HCT116 (cell line): Measurements from ENCODE around the gene UGT1A9. TPM values are rescaled to one million over a fixed set of nuclear protein-coding genes. Genes with fewer than 3 reads are reported as not detected.
"Not testable (repeated sequence)": the region's sequence is repeated elsewhere in the genome, so short reads cannot be mapped to it uniquely, and the experiment has no call there.

Experiments
- ATAC-seq: fragments of 200-7000 bp; cut with Tn5 transposase; 2 replicates; pipeline ENCODE4 v1.9.1; 2020; ENCODE audit warnings: mild to moderate bottlenecking, moderate library complexity
- BruUV-seq: library from RNA; stranded (reverse); fragments of 400-500 nt; replicated peaks from 2 replicates; lab custom pipeline; 2021; lab: Mats Ljungman, UMichigan
- CTCF ChIA-PET: fragments of 300-600 bp; sonication (Branson Sonifier 250); formaldehyde crosslinking; loops from one replicate; lab custom pipeline; 2021; ENCODE audit warnings: antibody characterized with exemption; lab: Charles Lee
- POLR2A ChIA-PET: fragments of 300-600, 350-600 bp; sonication (Branson Sonifier 250); formaldehyde crosslinking; loops from one replicate; lab custom pipeline; 2021; ENCODE audit warnings: antibody characterized with exemption; lab: Charles Lee
- RAD21 ChIA-PET, 2 experiments: fragments of 300-600 bp; sonication (Branson Sonifier 250); formaldehyde crosslinking; loops; one replicate each; lab custom pipeline; 2023; ENCODE audit warnings: low total read pairs in 2 of 2; ENCODE audit not compliant: uncharacterized antibody in 2 of 2, unreplicated experiment in 2 of 2, low non-redundant PET in 1 of 2; lab: Charles Lee
- DNase-seq: peaks from one replicate; pipeline ENCODE4 v3.0.0-alpha.2; 2010; ENCODE audit warnings: low read depth, low spot score
- H2AFZ ChIP-seq: fragments of 200-600 bp; shearing (Covaris generic), sonication (generic); 2 replicates; pipeline ENCODE4 v1.6.1; 2017; ENCODE audit warnings: low read depth, mixed run types, mixed read lengths, antibody characterized with exemption, low read length; ENCODE audit not compliant: poor library complexity, severe bottlenecking
- H3K27ac ChIP-seq: 2 replicates; pipeline ENCODE4 v1.5.1; 2012; ENCODE audit warnings: low read depth, low read length
- H3K27me3 ChIP-seq: fragments of 200-600 bp; sonication (generic); 2 replicates; pipeline ENCODE4 v1.6.1; 2016; ENCODE audit warnings: mixed run types, low read length, mixed read lengths; ENCODE audit not compliant: insufficient read depth
- H3K36me3 ChIP-seq, 2 experiments: fragments of 200-500 bp in 1 of 2; fragments of 200-600 bp in 1 of 2; sonication (Bioruptor generic) in 1 of 2; sonication (generic) in 1 of 2; 2 replicates each; pipeline versions ENCODE4 v1.5.1 to v1.6.1; 2014 to 2016; ENCODE audit warnings: low read length in 2 of 2, inconsistent platforms in 1 of 2, mixed read lengths in 1 of 2, mixed run types in 1 of 2; ENCODE audit not compliant: insufficient read depth in 2 of 2, control insufficient read depth in 1 of 2
- H3K4me1 ChIP-seq, 2 experiments: fragments of 200-600 bp in 1 of 2; sonication (generic) in 1 of 2; 2 replicates each; pipeline versions ENCODE4 v1.5.1 to v1.6.1; 2012 to 2017; ENCODE audit warnings: low read length in 2 of 2, inconsistent platforms in 1 of 2, mild to moderate bottlenecking in 1 of 2, mixed read lengths in 1 of 2, mixed run types in 1 of 2, moderate library complexity in 1 of 2; ENCODE audit not compliant: insufficient read depth in 2 of 2, control insufficient read depth in 1 of 2
- H3K4me2 ChIP-seq: fragments of 200-600 bp; sonication (generic); 2 replicates; pipeline ENCODE4 v1.6.1; 2017; ENCODE audit warnings: mixed run types, low read length, mixed read lengths
- H3K4me3 ChIP-seq, 2 experiments: fragments of 200-600 bp in 1 of 2; sonication (generic) in 1 of 2; replicated peaks in 1 of 2; 2 replicates each; pipeline ENCODE4 v1.5.1; 2011 to 2016; ENCODE audit warnings: low read length in 2 of 2, control low read depth in 1 of 2, low read depth in 1 of 2, mild to moderate bottlenecking in 1 of 2, mixed read lengths in 1 of 2, mixed run types in 1 of 2
- H3K79me2 ChIP-seq: fragments of 200-600 bp; sonication (generic); 2 replicates; pipeline ENCODE4 v1.6.1; 2017; ENCODE audit warnings: mild to moderate bottlenecking, mixed run types, low read length, moderate library complexity, mixed read lengths; ENCODE audit not compliant: insufficient read depth
- H3K9ac ChIP-seq: fragments of 200-600 bp; sonication (generic); 2 replicates; pipeline ENCODE4 v1.6.1; 2016; ENCODE audit warnings: low read length, mixed read lengths
- H3K9me2 ChIP-seq: fragments of 200-600 bp; sonication (generic), shearing (Covaris generic); 2 replicates; pipeline ENCODE4 v1.6.1; 2017; ENCODE audit warnings: mixed run types, mild to moderate bottlenecking, moderate library complexity; ENCODE audit not compliant: insufficient read depth
- H3K9me3 ChIP-seq, 2 experiments: fragments of 200-500 bp in 1 of 2; fragments of 200-600 bp in 1 of 2; sonication (Bioruptor generic) in 1 of 2; sonication (generic) in 1 of 2; 2 replicates each; pipeline ENCODE4 v1.6.1; 2014 to 2017; ENCODE audit warnings: low read length in 2 of 2, mixed read lengths in 2 of 2, inconsistent platforms in 1 of 2, low read depth in 1 of 2, mild to moderate bottlenecking in 1 of 2, mixed run types in 1 of 2, moderate library complexity in 1 of 2; ENCODE audit not compliant: control insufficient read depth in 1 of 2, insufficient read depth in 1 of 2
- H4K20me1 ChIP-seq: fragments of 200-600 bp; sonication (generic), shearing (Covaris generic); 2 replicates; pipeline ENCODE4 v1.6.1; 2017; ENCODE audit warnings: mixed run types, mild to moderate bottlenecking, moderate library complexity; ENCODE audit not compliant: insufficient read depth
- ELF1 ChIP-seq: IDR thresholded peaks from 2 replicates; pipeline ENCODE4 v1.6.1; 2012; ENCODE audit warnings: low read depth, borderline replicate concordance
- POLR2A ChIP-seq: IDR thresholded peaks from 2 replicates; pipeline ENCODE4 v1.7.0; 2011; ENCODE audit warnings: borderline replicate concordance; ENCODE audit not compliant: insufficient read depth, insufficient read length; ENCODE audit errors: extremely low read depth
- RAD21 ChIP-seq: IDR thresholded peaks from 2 replicates; pipeline ENCODE4 v1.6.1; 2012; ENCODE audit warnings: low read depth, mild to moderate bottlenecking
- intact Hi-C: fragments of 100-400 bp; cut with micrococcal nuclease; formaldehyde crosslinking; loops from 2 replicates; pipeline ENCODE4 v1.10.0; 2022
- total RNA-seq: library from RNA; stranded (reverse); gene quantifications from one replicate; pipeline ENCODE4 v1.2.1, GENCODE V29; 2021; ENCODE audit not compliant: unreplicated experiment
- TF ChIP-seq, protein P1 (sequence below): IDR thresholded peaks from 2 replicates; pipeline ENCODE4 v1.6.1; 2012; ENCODE audit warnings: low read depth

Gene UGT1A9
- total RNA-seq, 1 experiment from 2014 or later = not detected

GRCh38 chr2:233627331-233628025 is 44.2 kb upstream of the UGT1A9 start (continued):
- TF ChIP-seq, protein P1, sequence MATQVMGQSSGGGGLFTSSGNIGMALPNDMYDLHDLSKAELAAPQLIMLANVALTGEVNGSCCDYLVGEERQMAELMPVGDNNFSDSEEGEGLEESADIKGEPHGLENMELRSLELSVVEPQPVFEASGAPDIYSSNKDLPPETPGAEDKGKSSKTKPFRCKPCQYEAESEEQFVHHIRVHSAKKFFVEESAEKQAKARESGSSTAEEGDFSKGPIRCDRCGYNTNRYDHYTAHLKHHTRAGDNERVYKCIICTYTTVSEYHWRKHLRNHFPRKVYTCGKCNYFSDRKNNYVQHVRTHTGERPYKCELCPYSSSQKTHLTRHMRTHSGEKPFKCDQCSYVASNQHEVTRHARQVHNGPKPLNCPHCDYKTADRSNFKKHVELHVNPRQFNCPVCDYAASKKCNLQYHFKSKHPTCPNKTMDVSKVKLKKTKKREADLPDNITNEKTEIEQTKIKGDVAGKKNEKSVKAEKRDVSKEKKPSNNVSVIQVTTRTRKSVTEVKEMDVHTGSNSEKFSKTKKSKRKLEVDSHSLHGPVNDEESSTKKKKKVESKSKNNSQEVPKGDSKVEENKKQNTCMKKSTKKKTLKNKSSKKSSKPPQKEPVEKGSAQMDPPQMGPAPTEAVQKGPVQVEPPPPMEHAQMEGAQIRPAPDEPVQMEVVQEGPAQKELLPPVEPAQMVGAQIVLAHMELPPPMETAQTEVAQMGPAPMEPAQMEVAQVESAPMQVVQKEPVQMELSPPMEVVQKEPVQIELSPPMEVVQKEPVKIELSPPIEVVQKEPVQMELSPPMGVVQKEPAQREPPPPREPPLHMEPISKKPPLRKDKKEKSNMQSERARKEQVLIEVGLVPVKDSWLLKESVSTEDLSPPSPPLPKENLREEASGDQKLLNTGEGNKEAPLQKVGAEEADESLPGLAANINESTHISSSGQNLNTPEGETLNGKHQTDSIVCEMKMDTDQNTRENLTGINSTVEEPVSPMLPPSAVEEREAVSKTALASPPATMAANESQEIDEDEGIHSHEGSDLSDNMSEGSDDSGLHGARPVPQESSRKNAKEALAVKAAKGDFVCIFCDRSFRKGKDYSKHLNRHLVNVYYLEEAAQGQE = no peak

DNA sequence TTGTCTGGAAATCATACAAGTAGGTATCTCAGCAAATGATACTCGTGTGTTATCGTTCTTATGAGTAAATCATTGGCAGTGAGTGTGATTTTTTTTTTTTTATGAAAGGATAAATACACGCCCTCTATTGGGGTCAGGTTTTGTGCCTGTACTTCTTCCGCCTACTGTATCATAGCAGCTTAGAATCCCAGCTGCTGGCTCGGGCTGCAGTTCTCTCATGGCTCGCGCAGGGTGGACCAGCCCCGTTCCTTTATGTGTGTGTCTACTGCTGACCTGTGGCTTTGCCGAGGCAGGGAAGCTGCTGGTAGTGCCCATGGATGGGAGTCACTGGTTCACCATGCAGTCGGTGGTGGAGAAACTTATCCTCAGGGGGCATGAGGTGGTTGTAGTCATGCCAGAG is 35.4 kb upstream of the UGT1A9 start, which contains the start of gene UGT1A10:
TSS of gene UGT1A10 (plus strand) at position 143 of the 400 bp plus-strand sequence. CDS start at position 218, 75 bp downstream.
- BruUV-seq, POLR2A ChIA-PET, H3K36me3 ChIP-seq, H4K20me1 ChIP-seq, DNase-seq, H3K4me1 ChIP-seq, H3K9me3 ChIP-seq, ATAC-seq, H3K27ac ChIP-seq, intact Hi-C loops, H3K27me3 ChIP-seq, CTCF ChIA-PET, H3K9me2 ChIP-seq, H3K9ac ChIP-seq, H3K4me3 ChIP-seq, RAD21 ChIA-PET, H3K79me2 ChIP-seq, H3K4me2 ChIP-seq, H2AFZ ChIP-seq: not testable (repeated sequence)

GRCh38 chr2:233638836-233639235 is 32.9 kb upstream of the UGT1A9 start:
- POLR2A ChIA-PET = no interaction called here
- ATAC-seq = peak; percentile 64
- BruUV-seq = no TSS peak

More at GRCh38 chr2:233638836-233639235, 32.9 kb upstream of the UGT1A9 start:
- ChIA-PET RAD21 (no interaction called here), CTCF (no interaction called here)
- no peaks in the 10 kb centered on the region for H3K9me2 ChIP-seq
- H3K79me2 ChIP-seq = no peaks in the 10 kb centered on the region
- intact Hi-C loops = no loop called here
- peaks cover 2 to 5% of the 10 kb centered on the region in 2 experiments; a peak in 3 of 4 replicates for H3K4me1 ChIP-seq
- H3K36me3 ChIP-seq = no peaks in the 10 kb centered on the region
- no peak overlapping the region for H3K4me3 ChIP-seq
- no peak overlapping the region for H3K4me2 ChIP-seq
- H3K27ac ChIP-seq = no peak overlapping the region
- H3K9me3 ChIP-seq = no peaks in the 10 kb centered on the region
- H2AFZ ChIP-seq = peak overlapping the region; percentile 29
- TF ChIP-seq ELF1 (no peak), RAD21 (0 out of 2 replicates have a peak, but pooled peaks have one; percentile 18), POLR2A (no peak)
- H3K9ac ChIP-seq = no peak overlapping the region
- no peaks in the 10 kb centered on the region for H4K20me1 ChIP-seq
- H3K27me3 ChIP-seq = no peaks in the 10 kb centered on the region
- no peak for DNase-seq
